Loucy (cell line): ENCODE measurements around the gene LTBP2.

ENCODE experiments used
- H2AFZ ChIP-seq: fragments of 200-600 bp; sonication (generic); 2 replicates; pipeline ENCODE4 v1.6.0; 2016; ENCODE audit warnings: antibody characterized with exemption, mild to moderate bottlenecking, low read length, moderate library complexity
- H3F3A ChIP-seq: fragments of 200-600 bp; 2 replicates; pipeline ENCODE4 v1.6.0; 2016; ENCODE audit warnings: antibody characterized with exemption, low read depth, mild to moderate bottlenecking
- H3K27me3 ChIP-seq: fragments of 200-600 bp; sonication (generic); 2 replicates; pipeline ENCODE4 v1.6.1; 2014; ENCODE audit warnings: low read length, mild to moderate bottlenecking; ENCODE audit not compliant: insufficient read depth, poor library complexity, severe bottlenecking
- H3K36me3 ChIP-seq: fragments of 200-600 bp; sonication (generic); 2 replicates; pipeline ENCODE4 v1.6.1; 2016; ENCODE audit warnings: low read length; ENCODE audit not compliant: insufficient read depth
- H3K4me1 ChIP-seq: fragments of 200-600 bp; sonication (generic); 2 replicates; pipeline ENCODE4 v1.5.1; 2014; ENCODE audit warnings: low read length, mild to moderate bottlenecking; ENCODE audit not compliant: insufficient read depth, poor library complexity, severe bottlenecking
- H3K4me2 ChIP-seq: fragments of 200-600 bp; sonication (generic); 2 replicates; pipeline ENCODE4 v1.6.0; 2014; ENCODE audit warnings: antibody characterized with exemption, low read length, low read depth, mild to moderate bottlenecking; ENCODE audit not compliant: poor library complexity, severe bottlenecking
- H3K4me3 ChIP-seq: fragments of 200-600 bp; sonication (generic); 2 replicates; pipeline ENCODE4 v1.5.1; 2014; ENCODE audit warnings: low read length, mild to moderate bottlenecking, mixed read lengths; ENCODE audit not compliant: poor library complexity, severe bottlenecking
- H3K79me2 ChIP-seq: fragments of 200-600 bp; sonication (generic); 2 replicates; pipeline ENCODE4 v1.6.1; 2014; ENCODE audit warnings: low read length; ENCODE audit not compliant: insufficient read depth
- H3K9ac ChIP-seq: fragments of 200-600 bp; sonication (generic); 2 replicates; pipeline ENCODE4 v1.6.0; 2014; ENCODE audit warnings: mild to moderate bottlenecking, low read depth, low read length, moderate library complexity; ENCODE audit not compliant: poor library complexity, severe bottlenecking
- H3K9me2 ChIP-seq: fragments of 200-600 bp; sonication (generic); replicated peaks from 2 replicates; pipeline ENCODE4 v1.6.1; 2016; ENCODE audit warnings: low read depth, low read length, mixed read lengths
- H3K9me3 ChIP-seq: fragments of 200-600 bp; sonication (generic); 2 replicates; pipeline ENCODE4 v1.6.1; 2014; ENCODE audit warnings: mild to moderate bottlenecking, antibody characterized with exemption, low read length, low read depth; ENCODE audit not compliant: insufficient read depth
- H4K20me1 ChIP-seq: fragments of 200-600 bp; sonication (generic); 2 replicates; pipeline ENCODE4 v1.6.0; 2014; ENCODE audit warnings: antibody characterized with exemption, low read length, mild to moderate bottlenecking; ENCODE audit not compliant: insufficient read depth, poor library complexity, severe bottlenecking
- EZH2phosphoT487 ChIP-seq: fragments of 200-600 bp; IDR thresholded peaks from 2 replicates; pipeline ENCODE4 v1.6.1; 2018; ENCODE audit warnings: antibody characterized with exemption, mild to moderate bottlenecking, moderate library complexity, borderline replicate concordance
- TF ChIP-seq, protein P1 (sequence below): fragments of 200-600 bp; sonication (generic); conservative IDR thresholded peaks from 2 replicates; pipeline ENCODE4 v1.5.1; 2014; ENCODE audit warnings: mild to moderate bottlenecking, antibody characterized with exemption, low read length

Gene LTBP2

GRCh38 chr14:74535756-74536325, 76.2 kb downstream of the LTBP2 start:
- Histone ChIP-seq H3F3A (no peaks in the 10 kb centered on the region), H3K27me3 (no peaks in the 10 kb centered on the region), H3K36me3 (no peaks in the 10 kb centered on the region), H2AFZ (no peak overlapping the region), H3K79me2 (no peaks in the 10 kb centered on the region), H3K4me2 (no peak overlapping the region), H3K4me3 (no peak overlapping the region), H3K9me3 (no peaks in the 10 kb centered on the region), H3K9me2 (no peaks in the 10 kb centered on the region), H4K20me1 (no peaks in the 10 kb centered on the region), H3K4me1 (no peaks in the 10 kb centered on the region), H3K9ac (no peak overlapping the region)
- TF ChIP-seq, protein P1, sequence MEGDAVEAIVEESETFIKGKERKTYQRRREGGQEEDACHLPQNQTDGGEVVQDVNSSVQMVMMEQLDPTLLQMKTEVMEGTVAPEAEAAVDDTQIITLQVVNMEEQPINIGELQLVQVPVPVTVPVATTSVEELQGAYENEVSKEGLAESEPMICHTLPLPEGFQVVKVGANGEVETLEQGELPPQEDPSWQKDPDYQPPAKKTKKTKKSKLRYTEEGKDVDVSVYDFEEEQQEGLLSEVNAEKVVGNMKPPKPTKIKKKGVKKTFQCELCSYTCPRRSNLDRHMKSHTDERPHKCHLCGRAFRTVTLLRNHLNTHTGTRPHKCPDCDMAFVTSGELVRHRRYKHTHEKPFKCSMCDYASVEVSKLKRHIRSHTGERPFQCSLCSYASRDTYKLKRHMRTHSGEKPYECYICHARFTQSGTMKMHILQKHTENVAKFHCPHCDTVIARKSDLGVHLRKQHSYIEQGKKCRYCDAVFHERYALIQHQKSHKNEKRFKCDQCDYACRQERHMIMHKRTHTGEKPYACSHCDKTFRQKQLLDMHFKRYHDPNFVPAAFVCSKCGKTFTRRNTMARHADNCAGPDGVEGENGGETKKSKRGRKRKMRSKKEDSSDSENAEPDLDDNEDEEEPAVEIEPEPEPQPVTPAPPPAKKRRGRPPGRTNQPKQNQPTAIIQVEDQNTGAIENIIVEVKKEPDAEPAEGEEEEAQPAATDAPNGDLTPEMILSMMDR, result no peak
- no peak for TF ChIP-seq EZH2phosphoT487

- H4K20me1 ChIP-seq, result no peaks in the 10 kb centered on the region
- no peak for TF ChIP-seq EZH2phosphoT487
- TF ChIP-seq, protein P1, result no peak
- no peak overlapping the region for H3K9ac ChIP-seq
- H3K27me3 ChIP-seq, result no peaks in the 10 kb centered on the region
- no peaks in the 10 kb centered on the region for H3K9me3 ChIP-seq
- no peak overlapping the region for H3K4me2 ChIP-seq
- no peak overlapping the region for H2AFZ ChIP-seq
- H3K4me3 ChIP-seq, result no peak overlapping the region
- H3K79me2 ChIP-seq, result no peaks in the 10 kb centered on the region
- no peaks in the 10 kb centered on the region for H3K36me3 ChIP-seq
- no peaks in the 10 kb centered on the region for H3F3A ChIP-seq
- no peaks in the 10 kb centered on the region for H3K9me2 ChIP-seq
- H3K4me1 ChIP-seq, result no peaks in the 10 kb centered on the region
Observed at GRCh38 chr14:74533576-74533975, 78.5 kb downstream of the LTBP2 start.

DNA sequence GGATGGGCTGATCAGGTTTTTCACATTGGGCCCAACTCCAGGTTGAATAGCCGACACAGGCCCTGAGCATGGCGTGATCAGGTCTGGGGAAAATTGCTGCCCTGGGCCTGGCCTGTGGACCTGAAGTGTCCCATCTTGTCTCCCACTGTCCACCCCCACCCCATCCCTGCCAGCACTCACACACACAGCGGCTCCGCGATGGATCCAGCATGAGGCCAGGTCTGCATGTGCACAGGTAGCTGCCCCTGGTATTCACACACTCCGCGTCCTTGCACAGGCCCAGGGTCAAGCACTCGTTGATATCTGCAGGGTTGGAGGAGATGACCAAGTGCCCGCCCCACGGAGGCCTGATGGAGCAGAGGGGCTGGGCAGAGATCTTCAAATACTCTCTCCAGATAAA, 79.8 kb downstream of the LTBP2 start:
- Histone ChIP-seq H3K36me3 (no peaks in the 10 kb centered on the region), H2AFZ (no peak overlapping the region), H3K4me1 (no peaks in the 10 kb centered on the region), H3F3A (no peaks in the 10 kb centered on the region), H3K79me2 (no peaks in the 10 kb centered on the region), H3K4me2 (no peak overlapping the region), H3K9me3 (no peaks in the 10 kb centered on the region), H3K4me3 (no peak overlapping the region), H3K27me3 (no peaks in the 10 kb centered on the region), H3K9ac (no peak overlapping the region), H4K20me1 (no peaks in the 10 kb centered on the region), H3K9me2 (no peaks in the 10 kb centered on the region)
- TF ChIP-seq EZH2phosphoT487, result no peak
- TF ChIP-seq, protein P1, result no peak
